Mucosa of descending colon (tissue), 3 donors: ENCODE data around the gene SLC2A13. TPM values are rescaled to one million over a fixed set of nuclear protein-coding genes. Genes with fewer than 3 reads are reported as not detected.

Experiments
- ATAC-seq: fragments of 200-7000 bp; cut with Tn5 transposase; one replicate; pipeline ENCODE4 v1.9.1; 2020; ENCODE audit warnings: mild to moderate bottlenecking, moderate library complexity
- DNase-seq, 3 donors: peaks; one replicate each; pipeline ENCODE4 v3.0.0-alpha.2; 2020
- H3K36me3 ChIP-seq: fragments of 200-600 bp; one replicate; pipeline ENCODE4 v1.8.0; 2021; ENCODE audit warnings: low read depth, mild to moderate bottlenecking
- H3K4me1 ChIP-seq: fragments of 200-600 bp; one replicate; pipeline ENCODE4 v1.8.0; 2021; ENCODE audit warnings: low read depth, mild to moderate bottlenecking
- H3K4me3 ChIP-seq: fragments of 200-600 bp; one replicate; pipeline ENCODE4 v1.8.0; 2021; ENCODE audit warnings: mild to moderate bottlenecking
- H3K9me3 ChIP-seq: fragments of 200-600 bp; one replicate; pipeline ENCODE4 v1.8.0; 2021; ENCODE audit warnings: mild to moderate bottlenecking
- intact Hi-C, 2 donors: fragments of 100-400 bp; cut with DNase I in 1 of 2; cut with micrococcal nuclease in 1 of 2; formaldehyde crosslinking; loops; one replicate each; pipeline versions ENCODE4 v1.11.0 to v1.11.1; 2022; cut with DNase I, micrococcal nuclease
- total RNA-seq, 3 donors: library from RNA; stranded (reverse); fragmentation: NEBNext Ultra II Directional in 2 of 3; extraction: Animal tissue kit (Norgen Biotek cat#: 25700) in 2 of 3; gene quantifications; one replicate each; pipeline versions ENCODE4 v1.2.1 to v1.2.4, GENCODE V29; 2021 to 2023
- TF ChIP-seq, protein P1 (sequence below): fragments of 200-600 bp; IDR thresholded peaks from one replicate; pipeline ENCODE4 v1.8.0; 2022; ENCODE audit warnings: antibody characterized with exemption, mild to moderate bottlenecking
- donor health status: DM: no; HTN: no; CAD: no; lungs with moderate emphysema.
- donor health status: DM: no; HTN: no; CAD: no.
- donor health status: DM: no; HTN: yes; CAD: no.

SLC2A13 gene
- total RNA-seq, 3 donors from 2014 or later, result 25.0 to 41.8 (median 34.1) TPM

DNA sequence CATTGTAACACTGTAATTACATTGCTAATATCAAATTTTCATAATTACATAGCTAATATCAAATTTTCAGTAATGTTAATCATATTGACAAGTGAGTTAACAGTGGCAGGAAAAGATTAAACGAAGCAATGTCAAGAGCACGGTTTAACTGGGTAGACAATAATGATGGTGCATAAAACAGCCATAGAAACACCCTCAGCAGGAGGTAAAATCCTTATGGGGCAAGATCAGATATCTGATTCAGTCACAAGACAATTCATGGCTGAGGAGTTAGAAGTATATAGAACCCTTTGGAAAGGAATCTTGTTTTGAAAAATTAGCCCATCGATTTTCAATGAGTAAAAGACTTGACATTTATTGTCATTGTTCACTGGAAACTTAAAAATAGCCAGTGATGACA is 190.6 kb downstream of the SLC2A13 start:
- Histone ChIP-seq H3K36me3 (no peaks in the 10 kb centered on the region), H3K4me1 (peaks cover 12% of the 10 kb centered on the region), H3K9me3 (no peaks in the 10 kb centered on the region), H3K4me3 (no peak overlapping the region)
- ATAC-seq, result no peak
- DNase-seq, result no peak
- TF ChIP-seq, protein P1, sequence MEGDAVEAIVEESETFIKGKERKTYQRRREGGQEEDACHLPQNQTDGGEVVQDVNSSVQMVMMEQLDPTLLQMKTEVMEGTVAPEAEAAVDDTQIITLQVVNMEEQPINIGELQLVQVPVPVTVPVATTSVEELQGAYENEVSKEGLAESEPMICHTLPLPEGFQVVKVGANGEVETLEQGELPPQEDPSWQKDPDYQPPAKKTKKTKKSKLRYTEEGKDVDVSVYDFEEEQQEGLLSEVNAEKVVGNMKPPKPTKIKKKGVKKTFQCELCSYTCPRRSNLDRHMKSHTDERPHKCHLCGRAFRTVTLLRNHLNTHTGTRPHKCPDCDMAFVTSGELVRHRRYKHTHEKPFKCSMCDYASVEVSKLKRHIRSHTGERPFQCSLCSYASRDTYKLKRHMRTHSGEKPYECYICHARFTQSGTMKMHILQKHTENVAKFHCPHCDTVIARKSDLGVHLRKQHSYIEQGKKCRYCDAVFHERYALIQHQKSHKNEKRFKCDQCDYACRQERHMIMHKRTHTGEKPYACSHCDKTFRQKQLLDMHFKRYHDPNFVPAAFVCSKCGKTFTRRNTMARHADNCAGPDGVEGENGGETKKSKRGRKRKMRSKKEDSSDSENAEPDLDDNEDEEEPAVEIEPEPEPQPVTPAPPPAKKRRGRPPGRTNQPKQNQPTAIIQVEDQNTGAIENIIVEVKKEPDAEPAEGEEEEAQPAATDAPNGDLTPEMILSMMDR, result no peak
- intact Hi-C loops, result no loop called here

DNA sequence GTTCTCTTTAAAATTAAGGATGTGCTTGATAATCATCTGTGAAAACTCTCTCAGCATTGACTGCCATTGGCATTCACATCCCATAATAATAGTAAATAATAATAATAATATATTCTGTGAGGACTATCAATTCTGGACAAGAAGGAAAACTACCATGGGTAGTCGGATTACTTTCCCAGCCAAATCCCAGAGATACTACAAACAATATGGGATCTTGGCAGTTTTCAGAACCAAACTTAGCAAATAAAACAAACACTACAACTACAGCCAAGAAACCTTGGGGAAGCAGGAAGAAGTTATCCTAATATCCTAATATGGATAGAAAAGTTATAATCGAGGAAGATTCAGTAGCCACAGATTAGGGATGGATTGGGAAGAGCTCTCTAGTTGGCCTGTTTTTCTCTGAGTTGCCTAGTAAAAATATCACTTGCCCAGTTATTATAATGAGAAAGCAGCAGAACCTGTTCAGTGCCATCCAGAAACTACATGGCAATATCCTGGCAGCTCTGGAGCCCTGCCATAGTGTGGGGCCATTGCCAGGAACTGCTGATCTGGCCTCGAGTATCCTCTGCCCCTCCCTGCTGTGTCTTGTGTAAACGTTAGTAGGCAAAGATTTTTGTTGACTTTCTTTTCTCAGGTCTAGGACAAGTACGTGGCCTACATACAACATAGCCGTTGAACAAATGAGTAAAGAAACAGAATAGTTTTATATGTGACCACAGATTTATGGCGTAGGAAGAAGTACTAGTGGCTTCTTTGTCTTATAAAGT is 193.5 kb downstream of the SLC2A13 start:
- Histone ChIP-seq H3K36me3 (no peaks in the 10 kb centered on the region), H3K9me3 (no peaks in the 10 kb centered on the region), H3K4me3 (no peak overlapping the region), H3K4me1 (peaks cover 12% of the 10 kb centered on the region)
- TF ChIP-seq, protein P1, result no peak
- ATAC-seq (peak; percentile 100), DNase-seq (peak; percentile 83 to 93 (median 88))
- intact Hi-C loops, result no loop called here

DNA sequence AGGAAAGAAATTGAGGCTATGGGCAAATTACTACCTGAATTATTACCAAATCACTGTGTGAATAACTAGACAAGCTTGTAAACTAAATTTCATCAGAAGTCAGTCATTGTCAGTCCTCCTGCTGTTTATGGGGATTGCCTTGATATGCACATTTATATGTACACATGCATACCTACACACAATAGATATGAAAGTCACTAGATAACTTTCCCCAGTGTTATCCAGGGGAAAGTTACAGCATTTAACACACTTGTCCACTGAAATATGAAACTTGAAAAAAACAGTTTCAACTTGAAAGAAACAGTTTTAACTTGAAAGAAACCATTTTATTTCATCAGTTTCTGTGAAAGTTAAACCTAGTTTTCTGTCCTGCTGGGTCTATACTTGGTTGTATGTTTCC is 199.6 kb downstream of the SLC2A13 start:
- intact Hi-C loops, result loop anchor here in 1 of 2 donors (5.0 kb wide), 1 partner anchor 34 kb away; no protein-coding TSS in a partner anchor
- TF ChIP-seq, protein P1, result no peak
- ATAC-seq (no peak), DNase-seq (no peak)
- Histone ChIP-seq H3K36me3 (no peaks in the 10 kb centered on the region), H3K4me1 (no peaks in the 10 kb centered on the region), H3K9me3 (no peaks in the 10 kb centered on the region), H3K4me3 (no peak overlapping the region)

DNA sequence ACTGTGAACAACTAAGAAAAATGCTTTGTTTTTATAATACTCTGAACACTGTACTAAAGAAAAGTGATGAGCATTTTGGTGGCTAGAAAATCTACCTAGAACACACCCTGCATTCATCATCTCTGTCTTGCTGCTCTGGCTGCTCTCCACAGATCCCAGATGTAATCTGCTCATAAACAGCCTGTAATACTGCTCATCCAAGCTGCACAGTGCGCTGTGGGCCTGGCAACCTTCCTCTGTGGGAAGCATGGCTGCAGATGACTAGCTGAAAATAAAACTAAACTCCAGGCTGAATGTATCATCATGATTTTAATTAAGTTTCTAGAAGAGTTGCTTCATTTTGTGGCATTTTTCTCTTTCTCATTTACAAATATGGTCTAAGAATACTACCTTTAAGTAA is 200.7 kb downstream of the SLC2A13 start:
- Histone ChIP-seq H3K36me3 (no peaks in the 10 kb centered on the region), H3K4me1 (no peaks in the 10 kb centered on the region), H3K4me3 (no peak overlapping the region), H3K9me3 (no peaks in the 10 kb centered on the region)
- TF ChIP-seq, protein P1, result no peak
- DNase-seq (peak; percentile 37 to 48 (median 46)), ATAC-seq (peak; percentile 60)
- intact Hi-C loops, result loop anchor here in 1 of 2 donors (5.0 kb wide), 1 partner anchor 33 kb away; no protein-coding TSS in a partner anchor

DNA sequence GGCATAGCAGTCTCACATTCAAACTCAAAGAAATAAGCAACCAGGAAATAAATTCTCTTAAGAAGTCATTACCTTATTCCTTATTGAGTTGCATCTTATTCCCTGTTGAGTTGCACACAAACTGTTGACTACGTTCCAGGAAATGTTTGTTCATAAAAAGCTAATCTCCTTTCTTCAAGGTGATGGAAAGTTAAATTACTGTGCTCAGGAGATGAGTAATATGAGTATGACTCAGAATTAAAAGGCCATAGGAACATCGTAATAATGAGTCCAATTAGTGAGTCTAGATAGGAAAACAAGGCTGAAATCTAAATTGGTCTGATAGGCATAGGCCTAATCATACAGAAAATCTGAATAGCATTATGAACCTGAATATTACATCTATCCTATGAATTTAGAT is 203.1 kb downstream of the SLC2A13 start:
- Histone ChIP-seq H3K4me3 (no peak overlapping the region), H3K9me3 (no peaks in the 10 kb centered on the region), H3K36me3 (no peaks in the 10 kb centered on the region), H3K4me1 (no peaks in the 10 kb centered on the region)
- TF ChIP-seq, protein P1, result no peak
- DNase-seq (no peak), ATAC-seq (peak; percentile 56)
- intact Hi-C loops, result no loop called here
